Heart right ventricle (tissue), 16 donors: ENCODE data around the gene AKAP17A. TPM values are rescaled to one million over a fixed set of nuclear protein-coding genes. Genes with fewer than 3 reads are reported as not detected.

ENCODE experiments used
- ATAC-seq, 8 donors: fragments of 200-7000 bp; cut with Tn5 transposase; one replicate each; pipeline ENCODE4 v1.9.1; 2020; ENCODE audit warnings: mild to moderate bottlenecking in 8 of 8, moderate library complexity in 8 of 8, moderate number of reproducible peaks in 1 of 8
- DNase-seq, 2 donors: peaks; one replicate each; pipeline ENCODE4 v3.0.0-alpha.2; 2020
- H3K27ac ChIP-seq, 10 donors: fragments of 200-600 bp; sonication (generic) in 2 of 10; one replicate each; pipeline versions ENCODE4 v1.5.0 to v1.8.0; 2020 to 2022; ENCODE audit warnings: mild to moderate bottlenecking in 3 of 10
- H3K27me3 ChIP-seq, 7 donors: fragments of 200-600 bp; one replicate each; pipeline ENCODE4 v1.8.0; 2021 to 2022; ENCODE audit warnings: mild to moderate bottlenecking in 2 of 7
- H3K36me3 ChIP-seq, 9 donors: fragments of 200-600 bp; sonication (generic) in 1 of 9; one replicate each; pipeline versions ENCODE4 v1.5.0 to v1.8.0; 2020 to 2022; ENCODE audit warnings: mild to moderate bottlenecking in 2 of 9
- H3K4me1 ChIP-seq, 9 donors: fragments of 200-600 bp; sonication (generic) in 1 of 9; one replicate each; pipeline versions ENCODE4 v1.5.0 to v1.8.0; 2020 to 2022; ENCODE audit warnings: mild to moderate bottlenecking in 4 of 9
- H3K4me3 ChIP-seq, 10 donors: fragments of 200-600 bp; sonication (generic) in 2 of 10; one replicate each; pipeline versions ENCODE4 v1.5.0 to v1.8.0; 2020 to 2022; ENCODE audit warnings: mild to moderate bottlenecking in 7 of 10, moderate library complexity in 2 of 10
- H3K9me3 ChIP-seq, 11 donors: fragments of 200-600 bp in 10 of 11; sonication (generic) in 2 of 11; one replicate each; pipeline versions ENCODE4 v1.5.0 to v1.8.0; 2013 to 2022; ENCODE audit warnings: mild to moderate bottlenecking in 2 of 11, control low read depth in 1 of 11, moderate library complexity in 1 of 11
- WGBS, 2 donors: extraction: QIAGEN DNeasy Blood & Tissue Kit; methylation state at CpG; one replicate each; pipeline ENCODE4 v1.1.7; 2013; ENCODE audit warnings: inconsistent platforms in 1 of 2; 5-methylcytosine and 5-hydroxymethylcytosine counted together
- intact Hi-C, 10 donors: fragments of 100-400 bp; cut with DNase I; formaldehyde crosslinking; loops; one replicate each; pipeline versions ENCODE4 v1.11.1 to v1.14.2; 2022
- polyA plus RNA-seq, 2 donors: library from polyadenylated mRNA; stranded (reverse); fragments of 200-250 nt; gene quantifications; one replicate each; pipeline ENCODE4 v1.2.3, GENCODE V29; 2013
- total RNA-seq, 10 donors: library from RNA; stranded (reverse); fragmentation: NEBNext Ultra II Directional in 3 of 10; extraction: Animal tissue kit (Norgen Biotek cat#: 25700) in 3 of 10; gene quantifications; one replicate each; pipeline versions ENCODE4 v1.2.1 to v1.2.4, GENCODE V29; 2021 to 2023
- TF ChIP-seq, protein P1 (sequence below), 9 donors: fragments of 200-600 bp; sonication (generic) in 2 of 9; IDR thresholded peaks; one replicate each; pipeline versions ENCODE4 v1.5.0 to v1.8.0; 2021 to 2022; ENCODE audit warnings: antibody characterized with exemption in 9 of 9, mild to moderate bottlenecking in 5 of 9, moderate library complexity in 1 of 9
- donor health status: Arrhythmogenic right ventricular cardiomyopathy.
- donor health status: ischemic (EF 13 %, LVEDD 7.1; RV severe dilation, severe dysfunction).
- donor health status: healthy with polysubstance abuse.
- donor health status: DM: no; HTN: yes; CAD: no.
- donor health status: DM: no; HTN: no; CAD: no.
- donor health status: ischemic (EF 25% LVEDD 6.9; RV normal size, moderate dysfunction).
- donor health status: ischemic (EF 25% LVEDD 5.7; RV mildly dilated, moderate dysfunction).
- donor health status: healthy.
- donor health status: DM: yes; HTN: yes; CAD: no.
- donor health status: Ischemic cardiomyopathy.
- donor health status: ischemic (EF 35%, LVEDD 5.7; RV mildly dilated, moderate dysfunction).
- donor health status: nonischemic (EF 11% LVEDD 7.7; RV severe dilation, severe dysfunction).
- donor health status: DM: yes; HTN: yes; CAD: no.
- donor health status: PGD.
- donor health status: ischemic (EF 29% LVEDD 5.4; RV normal size, mild dysfunction).
- donor health status: nonischemic (EF 23%, LVEDD 6.1; RV moderate dilation, normal function).

AKAP17A gene
- total and polyA plus RNA-seq, 12 donors: 12.2 to 35.6 (median 16.8) TPM

DNA sequence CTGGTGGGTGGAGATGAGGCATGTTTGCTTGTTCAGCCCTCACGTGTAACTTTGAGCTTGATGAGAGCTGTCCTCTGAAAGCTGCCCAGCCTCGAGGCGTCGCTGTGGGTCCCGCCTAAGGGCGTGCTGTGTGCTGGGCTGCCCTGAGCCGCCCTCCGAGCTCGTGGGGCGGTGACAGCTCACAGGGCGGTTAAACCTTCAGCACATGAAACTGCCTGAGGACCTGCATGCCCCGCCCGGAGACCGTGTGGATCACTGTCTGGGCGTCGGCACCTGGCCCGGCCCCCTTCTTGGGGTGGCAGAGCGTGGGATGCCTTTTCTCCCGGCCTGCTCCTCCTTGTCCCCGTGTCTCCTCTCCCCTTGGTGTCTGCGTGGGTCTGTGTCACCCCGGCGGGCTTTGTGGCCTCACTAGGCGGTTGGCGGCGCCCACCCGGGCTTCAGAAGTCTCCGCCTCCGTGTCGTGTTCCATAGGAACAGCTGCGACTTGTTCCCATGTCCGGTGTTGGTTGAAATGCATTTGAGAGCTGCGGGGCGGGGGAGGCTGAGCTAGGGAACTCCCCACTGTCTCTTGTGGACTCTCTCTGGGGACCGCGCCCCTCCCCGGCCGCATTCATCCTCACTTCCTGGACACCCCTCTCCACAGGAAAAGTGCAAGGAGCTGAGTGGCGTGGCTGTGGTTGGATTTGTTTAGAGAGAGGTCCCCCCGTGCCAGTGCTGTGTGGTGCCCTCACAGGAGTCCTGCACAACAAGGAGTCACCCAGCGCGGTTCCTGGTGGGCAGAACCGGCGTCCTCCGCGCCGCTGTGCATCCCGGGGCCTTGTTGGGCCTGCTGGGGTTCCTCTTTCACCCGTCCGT, 6.8 kb downstream of the AKAP17A start:
- DNase-seq (no peak), ATAC-seq (peak in 4 of 8 donors; percentile 7 to 31 (median 18))
- peak overlapping the region in 1 of 10 donors; percentile 26 for H3K27ac ChIP-seq
- H3K4me3 ChIP-seq: no peak overlapping the region
- no peaks in the 10 kb centered on the region for H3K27me3 ChIP-seq
- intact Hi-C loops: loop anchor here in 2 of 10 donors (10.0 kb wide), 2 partner anchors 143 to 203 kb away; partner anchors contain the start of genes ASMTL (in 1 of the 2) and SLC25A6 (in 1 of the 2)
- peaks cover 0 to 30% (median 10%) of the 10 kb centered on the region in 9 donors for H3K4me1 ChIP-seq
- H3K9me3 ChIP-seq: peaks cover 0 to 10% (median 0%) of the 10 kb centered on the region in 11 donors
- TF ChIP-seq, protein P1, sequence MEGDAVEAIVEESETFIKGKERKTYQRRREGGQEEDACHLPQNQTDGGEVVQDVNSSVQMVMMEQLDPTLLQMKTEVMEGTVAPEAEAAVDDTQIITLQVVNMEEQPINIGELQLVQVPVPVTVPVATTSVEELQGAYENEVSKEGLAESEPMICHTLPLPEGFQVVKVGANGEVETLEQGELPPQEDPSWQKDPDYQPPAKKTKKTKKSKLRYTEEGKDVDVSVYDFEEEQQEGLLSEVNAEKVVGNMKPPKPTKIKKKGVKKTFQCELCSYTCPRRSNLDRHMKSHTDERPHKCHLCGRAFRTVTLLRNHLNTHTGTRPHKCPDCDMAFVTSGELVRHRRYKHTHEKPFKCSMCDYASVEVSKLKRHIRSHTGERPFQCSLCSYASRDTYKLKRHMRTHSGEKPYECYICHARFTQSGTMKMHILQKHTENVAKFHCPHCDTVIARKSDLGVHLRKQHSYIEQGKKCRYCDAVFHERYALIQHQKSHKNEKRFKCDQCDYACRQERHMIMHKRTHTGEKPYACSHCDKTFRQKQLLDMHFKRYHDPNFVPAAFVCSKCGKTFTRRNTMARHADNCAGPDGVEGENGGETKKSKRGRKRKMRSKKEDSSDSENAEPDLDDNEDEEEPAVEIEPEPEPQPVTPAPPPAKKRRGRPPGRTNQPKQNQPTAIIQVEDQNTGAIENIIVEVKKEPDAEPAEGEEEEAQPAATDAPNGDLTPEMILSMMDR (IDR thresholded peaks at IDR 0.05): no peak
- 76 to 81% methylated on average over 50 of the region's 50 CpGs for WGBS, 2 donors
- H3K36me3 ChIP-seq: peaks cover 6 to 98% (median 87%) of the 10 kb centered on the region in 9 donors

DNA sequence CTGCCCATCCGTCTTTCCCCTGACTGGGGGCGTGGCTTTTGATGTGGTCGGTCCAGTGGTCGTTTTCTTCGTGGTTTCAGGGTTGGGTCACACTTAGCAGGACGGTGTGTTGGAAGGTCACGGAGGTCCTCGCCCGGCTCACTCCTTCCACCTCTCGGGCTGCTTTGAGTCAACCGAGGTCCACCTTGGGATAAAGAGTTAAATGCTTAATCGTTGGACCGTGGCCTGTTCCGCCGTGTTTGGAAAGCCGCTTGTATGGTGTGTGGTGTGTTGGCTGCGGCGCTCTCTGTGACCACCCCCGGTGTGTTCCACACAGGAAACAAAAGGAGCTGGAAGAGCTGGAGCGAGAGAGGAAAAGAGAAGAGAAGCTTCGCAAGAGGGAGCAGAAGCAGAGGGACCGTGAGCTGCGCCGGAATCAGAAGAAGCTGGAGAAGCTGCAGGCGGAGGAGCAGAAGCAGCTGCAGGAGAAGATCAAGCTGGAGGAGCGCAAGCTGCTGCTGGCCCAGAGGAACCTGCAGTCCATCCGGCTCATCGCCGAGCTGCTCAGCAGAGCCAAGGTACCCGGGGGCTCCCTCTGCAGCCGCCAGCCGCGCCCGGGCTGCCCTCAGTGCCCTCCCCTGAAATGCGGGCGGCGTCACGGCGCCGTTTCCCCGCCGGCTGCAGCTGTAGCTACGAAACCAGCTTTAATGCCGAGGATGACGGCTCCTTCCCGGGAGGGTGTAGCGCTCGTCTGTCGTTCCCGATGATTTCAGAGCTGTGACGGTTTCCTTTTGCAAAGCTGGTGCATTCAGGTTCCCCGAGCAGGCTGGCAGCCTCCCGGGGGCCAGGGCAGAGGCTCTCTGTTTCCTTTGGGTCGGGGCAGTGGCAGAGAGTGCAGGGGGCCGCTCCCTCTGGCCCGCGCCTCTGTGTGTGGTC, 7.7 kb downstream of the AKAP17A start:
- TF ChIP-seq, protein P1 (IDR thresholded peaks at IDR 0.05): no peak
- peaks cover 0 to 10% (median 0%) of the 10 kb centered on the region in 11 donors for H3K9me3 ChIP-seq
- WGBS, 2 donors: 89 to 91% methylated on average over 57 of the region's 57 CpGs
- intact Hi-C loops: loop anchor here in 2 of 10 donors (10.0 kb wide), 2 partner anchors 144 to 204 kb away; partner anchors contain the start of genes ASMTL (in 1 of the 2) and SLC25A6 (in 1 of the 2)
- H3K27me3 ChIP-seq: no peaks in the 10 kb centered on the region
- H3K27ac ChIP-seq: no peak overlapping the region
- no peak for DNase-seq
- H3K4me1 ChIP-seq: peaks cover 0 to 21% (median 4%) of the 10 kb centered on the region in 9 donors
- ATAC-seq: no peak
- H3K36me3 ChIP-seq: peaks cover 6 to 97% (median 80%) of the 10 kb centered on the region in 9 donors
- H3K4me3 ChIP-seq: no peak overlapping the region

DNA sequence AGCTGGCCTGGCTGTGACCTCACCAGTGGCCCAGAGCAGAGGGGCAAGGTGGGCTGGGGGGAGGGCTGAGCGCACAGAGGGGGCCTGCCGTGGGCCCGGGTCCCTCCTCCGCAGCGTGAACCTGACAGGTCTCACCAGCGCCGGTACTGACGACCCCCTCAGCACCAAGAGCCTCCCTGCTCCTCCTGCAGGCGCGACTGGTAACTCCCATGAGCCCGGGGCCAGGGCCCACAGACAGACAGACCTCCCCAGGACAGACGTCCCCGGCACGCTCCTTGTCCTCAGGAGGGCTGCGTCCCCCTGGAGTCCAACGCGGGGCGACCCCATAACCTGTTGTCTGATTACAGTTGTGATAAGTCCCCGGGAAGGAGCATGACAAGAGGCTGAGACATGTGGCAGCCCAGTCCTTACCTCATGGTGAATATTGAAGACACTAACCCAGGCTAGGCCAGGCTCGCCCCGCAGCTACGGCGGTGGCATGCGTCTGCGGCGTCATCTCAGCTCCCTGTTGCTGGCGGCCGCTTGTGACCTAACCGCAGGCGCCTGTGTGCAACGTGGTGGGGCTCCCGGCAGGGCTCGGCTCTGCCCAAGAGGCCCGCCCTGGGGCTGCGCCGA, 8.5 kb downstream of the AKAP17A start:
- intact Hi-C loops: loop anchor here in 2 of 10 donors (10.0 kb wide), 2 partner anchors 145 to 205 kb away; partner anchors contain the start of genes ASMTL (in 1 of the 2) and SLC25A6 (in 1 of the 2)
- no peak overlapping the region for H3K4me3 ChIP-seq
- ATAC-seq (peak in 3 of 8 donors; percentile 4 to 11 (median 10)), DNase-seq (no peak)
- H3K9me3 ChIP-seq: peaks cover 0 to 10% (median 0%) of the 10 kb centered on the region in 11 donors
- no peak overlapping the region for H3K27ac ChIP-seq
- H3K4me1 ChIP-seq: peaks cover 0 to 14% (median 0%) of the 10 kb centered on the region in 9 donors
- TF ChIP-seq, protein P1 (IDR thresholded peaks at IDR 0.05): no peak
- WGBS, 2 donors: 97% methylated on average over 28 to 36 of the region's 36 CpGs
- H3K27me3 ChIP-seq: no peaks in the 10 kb centered on the region
- peaks cover 6 to 90% (median 73%) of the 10 kb centered on the region in 9 donors for H3K36me3 ChIP-seq
